Erythroblast (primary cell): ENCODE measurements around the gene ATOH8.

ENCODE experiments used
- DNase-seq, 2 experiments: peaks; one replicate each; lab custom pipeline; 2025; lab: John Stamatoyannopoulos, UW
- GATA1 ChIP-seq: IDR thresholded peaks from 2 replicates; pipeline ENCODE4 v1.6.1; 2011; ENCODE audit warnings: low read depth, mild to moderate bottlenecking, control low read depth, low read length, moderate library complexity
- POLR2A ChIP-seq: IDR thresholded peaks from 2 replicates; pipeline ENCODE4 v1.6.1; 2011; ENCODE audit warnings: mild to moderate bottlenecking, low read length

Gene ATOH8

GRCh38 chr2:85792783-85793441 lies 39.1 kb downstream of the ATOH8 start:
- no peak for TF ChIP-seq GATA1
- no peak for TF ChIP-seq POLR2A
- no peak for DNase-seq

DNA sequence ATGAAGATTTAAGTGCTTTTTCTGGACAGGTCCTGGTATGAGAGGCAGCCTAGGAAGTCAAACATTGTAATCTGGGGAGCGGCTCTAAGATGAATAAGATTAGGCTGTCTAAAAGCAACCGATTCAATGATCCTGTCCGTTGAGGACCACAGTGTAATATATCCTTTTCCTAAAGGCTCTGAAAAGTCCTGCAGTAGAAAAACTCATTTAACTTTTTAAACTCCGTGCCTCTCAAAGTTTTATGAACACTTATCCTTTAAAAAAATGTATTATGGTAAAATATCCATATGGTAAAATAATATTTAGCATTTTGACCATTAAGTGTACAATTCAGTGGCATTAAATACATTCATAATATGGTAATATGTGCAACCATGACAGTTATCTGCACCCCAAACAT lies 39.8 kb downstream of the ATOH8 start:
- no peak for DNase-seq
- TF ChIP-seq POLR2A, result no peak
- no peak for TF ChIP-seq GATA1

- TF ChIP-seq GATA1 (no peak), POLR2A (no peak)
- DNase-seq, result no peak
Measured at GRCh38 chr2:85794038-85794441, 40.2 kb downstream of the ATOH8 start.

GRCh38 chr2:85794491-85795121 lies 40.8 kb downstream of the ATOH8 start:
- TF ChIP-seq POLR2A (no peak), GATA1 (no peak)
- no peak for DNase-seq

- no peak for DNase-seq
- no peak for TF ChIP-seq POLR2A
- TF ChIP-seq GATA1, result no peak
Measured at GRCh38 chr2:85795331-85796045, 41.7 kb downstream of the ATOH8 start.

GRCh38 chr2:85796046-85796340 lies 42.2 kb downstream of the ATOH8 start:
- no peak for DNase-seq
- TF ChIP-seq POLR2A (no peak), GATA1 (no peak)

- no peak for DNase-seq
- TF ChIP-seq POLR2A, result no peak
Measured at GRCh38 chr2:85796341-85797262, 42.8 kb downstream of the ATOH8 start.

DNA sequence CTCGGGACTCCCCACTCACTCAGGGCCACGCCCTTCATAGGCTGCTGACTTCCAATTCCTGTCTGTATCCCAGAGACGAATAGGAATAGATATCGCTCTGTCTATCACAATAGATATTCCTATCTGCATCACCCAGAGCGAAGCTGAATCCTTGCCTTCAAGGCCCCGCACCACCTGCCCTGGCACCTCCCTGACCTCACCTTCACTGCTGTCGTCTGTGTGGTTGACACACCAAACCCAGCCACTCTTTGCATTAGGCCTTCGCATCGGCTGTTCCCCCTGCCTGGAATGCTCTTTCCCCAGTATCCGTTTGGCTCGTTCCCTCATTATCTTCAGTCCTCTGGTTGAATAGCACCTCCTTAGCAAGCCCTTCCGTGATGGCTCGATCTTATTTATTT lies 43.5 kb downstream of the ATOH8 start:
- DNase-seq, result no peak
- TF ChIP-seq POLR2A (no peak), GATA1 (no peak)

GRCh38 chr2:85797921-85798320 lies 44.1 kb downstream of the ATOH8 start:
- TF ChIP-seq POLR2A, result no peak
- DNase-seq, result no peak

DNA sequence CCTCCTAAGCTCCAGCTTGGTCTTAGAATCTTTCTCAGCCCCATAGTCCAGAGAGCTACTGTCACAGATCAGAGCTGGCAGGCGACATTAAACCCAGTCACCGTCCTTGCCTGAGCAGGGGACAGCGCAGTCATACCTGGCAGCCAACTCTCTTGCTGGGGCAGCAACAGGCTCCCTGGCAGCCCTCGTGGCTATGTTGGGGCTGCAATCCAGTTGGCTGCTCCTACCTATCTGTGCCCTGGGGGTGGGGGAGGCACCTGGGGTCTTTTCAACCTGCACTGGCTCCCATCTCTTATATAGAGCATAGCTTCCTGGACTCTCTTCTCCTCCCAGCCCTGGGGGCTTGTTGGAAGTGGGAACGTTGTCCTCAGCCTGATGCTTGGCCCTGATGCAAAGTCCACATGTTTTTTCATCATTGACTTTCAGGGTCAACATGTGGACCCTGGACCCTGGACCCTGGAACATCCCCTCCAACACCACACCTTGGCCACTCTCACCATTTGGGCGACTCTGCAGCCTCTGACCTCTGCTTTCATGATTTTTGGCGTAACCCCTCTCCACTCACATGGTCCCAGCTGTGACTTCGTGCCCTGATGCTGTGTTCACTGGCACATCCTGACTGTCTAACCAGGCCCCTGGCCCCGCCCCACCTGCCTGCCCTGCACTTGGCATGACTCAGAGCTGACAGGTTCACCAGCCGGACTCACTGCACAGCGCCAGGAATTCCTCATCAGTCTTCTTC lies 45.6 kb downstream of the ATOH8 start:
- DNase-seq, result no peak
- TF ChIP-seq GATA1 (no peak), POLR2A (no peak)

DNA sequence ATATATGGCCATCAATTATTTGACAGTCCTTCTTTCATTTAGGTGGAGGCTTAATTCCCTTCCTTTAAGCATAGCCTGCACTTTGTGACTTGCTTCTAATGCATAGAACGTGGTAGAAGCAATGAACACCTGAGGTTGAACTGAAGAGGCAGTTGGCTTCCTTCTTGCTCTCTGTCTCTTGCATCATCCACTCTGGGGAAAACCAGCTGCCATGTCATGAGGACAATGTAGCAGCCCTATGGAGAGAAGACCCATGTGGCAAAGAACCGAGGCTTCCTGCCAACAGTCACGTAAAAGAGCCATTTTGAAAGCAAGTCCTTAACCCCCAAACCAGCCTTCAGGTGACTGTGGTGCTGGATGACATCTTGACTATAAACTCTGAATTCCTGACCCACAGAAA lies 46.8 kb downstream of the ATOH8 start:
- TF ChIP-seq GATA1, result no peak
- no peak for TF ChIP-seq POLR2A
- DNase-seq, result no peak

DNA sequence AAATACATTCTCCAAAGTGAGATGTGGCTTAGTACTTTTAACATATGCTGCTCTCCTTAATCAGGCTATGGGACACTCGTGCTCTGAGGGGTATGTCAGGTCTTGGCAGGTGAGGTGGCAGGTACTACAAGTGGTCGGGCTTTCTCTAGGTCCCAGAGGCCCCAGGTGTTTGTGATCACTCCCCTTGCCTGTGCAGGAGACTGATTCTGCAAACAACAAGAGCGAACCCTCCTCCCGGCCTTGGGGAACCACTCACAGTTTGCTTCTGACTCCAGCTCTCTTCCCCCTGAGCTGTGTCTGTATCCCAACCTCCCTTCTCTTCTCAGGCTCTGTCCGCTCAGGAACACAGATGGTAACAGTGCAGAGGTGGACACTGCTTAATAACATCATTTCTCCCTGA lies 48.1 kb downstream of the ATOH8 start:
- TF ChIP-seq GATA1, result no peak
- TF ChIP-seq POLR2A, result no peak
- DNase-seq, result no peak

GRCh38 chr2:85802354-85803103 lies 48.7 kb downstream of the ATOH8 start:
- TF ChIP-seq POLR2A (no peak), GATA1 (no peak)
- no peak for DNase-seq
